GM10266 (cell line): ENCODE data around the gene P2RY14.
"Not testable (repeated sequence)": the region's sequence is repeated elsewhere in the genome, so short reads cannot be mapped to it uniquely, and the experiment has no call there.

ENCODE experiments used
- DNase-seq: peaks from one replicate; pipeline ENCODE4 v3.0.0; 2012; ENCODE audit errors: extremely low spot score
- TF ChIP-seq, protein P1 (sequence below): IDR thresholded peaks from 2 replicates; pipeline ENCODE4 v1.5.1; 2012; ENCODE audit warnings: mild to moderate bottlenecking, low read depth; ENCODE audit not compliant: control insufficient read depth, insufficient read depth; ENCODE audit errors: missing control alignments

The P2RY14 gene

DNA sequence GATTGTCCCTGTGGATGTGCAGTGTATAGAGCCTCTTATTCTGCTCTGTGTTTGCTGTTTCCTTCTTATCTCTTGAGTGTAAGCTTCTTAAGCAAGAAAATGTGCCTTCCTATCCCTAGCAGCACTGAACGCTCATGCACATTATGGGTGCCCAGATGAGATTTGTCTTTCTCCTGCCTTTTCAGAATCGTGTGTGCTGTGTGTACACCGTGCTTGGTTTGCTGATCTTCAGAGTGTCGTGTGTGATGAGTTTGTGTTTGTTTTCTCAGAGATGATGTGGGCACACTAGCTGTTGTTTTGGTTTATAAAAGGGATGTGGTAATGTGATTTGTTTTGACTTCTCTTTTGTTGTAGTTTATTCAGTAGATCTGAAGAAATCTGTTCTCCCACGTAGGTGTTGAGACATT is 95.1 kb downstream of the P2RY14 start:
- DNase-seq = no peak
- TF ChIP-seq, protein P1, sequence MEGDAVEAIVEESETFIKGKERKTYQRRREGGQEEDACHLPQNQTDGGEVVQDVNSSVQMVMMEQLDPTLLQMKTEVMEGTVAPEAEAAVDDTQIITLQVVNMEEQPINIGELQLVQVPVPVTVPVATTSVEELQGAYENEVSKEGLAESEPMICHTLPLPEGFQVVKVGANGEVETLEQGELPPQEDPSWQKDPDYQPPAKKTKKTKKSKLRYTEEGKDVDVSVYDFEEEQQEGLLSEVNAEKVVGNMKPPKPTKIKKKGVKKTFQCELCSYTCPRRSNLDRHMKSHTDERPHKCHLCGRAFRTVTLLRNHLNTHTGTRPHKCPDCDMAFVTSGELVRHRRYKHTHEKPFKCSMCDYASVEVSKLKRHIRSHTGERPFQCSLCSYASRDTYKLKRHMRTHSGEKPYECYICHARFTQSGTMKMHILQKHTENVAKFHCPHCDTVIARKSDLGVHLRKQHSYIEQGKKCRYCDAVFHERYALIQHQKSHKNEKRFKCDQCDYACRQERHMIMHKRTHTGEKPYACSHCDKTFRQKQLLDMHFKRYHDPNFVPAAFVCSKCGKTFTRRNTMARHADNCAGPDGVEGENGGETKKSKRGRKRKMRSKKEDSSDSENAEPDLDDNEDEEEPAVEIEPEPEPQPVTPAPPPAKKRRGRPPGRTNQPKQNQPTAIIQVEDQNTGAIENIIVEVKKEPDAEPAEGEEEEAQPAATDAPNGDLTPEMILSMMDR = no peak

DNA sequence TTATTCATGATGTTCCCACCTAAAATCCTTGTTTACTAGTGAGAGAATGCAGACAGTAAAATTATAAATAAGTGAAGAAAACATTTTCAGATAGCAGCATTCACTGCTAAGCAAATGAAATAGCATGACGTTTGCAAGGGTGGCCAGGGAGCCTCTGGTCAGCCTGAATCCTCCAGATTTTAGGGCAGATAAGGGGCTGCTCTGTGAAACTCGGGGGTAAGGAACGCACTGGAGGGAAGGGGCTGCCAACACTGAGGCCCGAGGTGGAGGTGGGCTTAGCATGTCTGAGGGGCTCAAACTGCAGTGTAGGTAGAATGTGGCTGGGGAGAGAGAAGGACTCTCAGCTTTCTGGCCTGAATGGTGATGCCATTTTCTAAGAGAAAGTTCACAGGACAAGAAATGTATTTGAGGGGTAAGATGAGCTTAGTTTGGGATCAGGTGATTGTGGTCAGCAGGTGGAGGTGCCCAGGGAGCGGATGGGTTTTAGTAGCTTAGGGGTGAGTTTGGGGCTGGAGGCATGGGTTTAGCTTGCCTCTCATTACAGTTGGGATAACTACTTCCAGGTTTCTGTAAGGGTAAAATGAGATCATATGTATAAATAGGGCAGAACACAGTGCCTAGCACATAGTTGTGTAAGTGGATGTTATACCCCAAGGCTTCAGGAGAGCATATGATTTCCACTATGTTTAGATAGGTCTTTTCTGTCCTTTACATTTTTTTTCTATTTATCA is 95.8 kb downstream of the P2RY14 start:
- DNase-seq = no peak
- TF ChIP-seq, protein P1 = no peak

DNA sequence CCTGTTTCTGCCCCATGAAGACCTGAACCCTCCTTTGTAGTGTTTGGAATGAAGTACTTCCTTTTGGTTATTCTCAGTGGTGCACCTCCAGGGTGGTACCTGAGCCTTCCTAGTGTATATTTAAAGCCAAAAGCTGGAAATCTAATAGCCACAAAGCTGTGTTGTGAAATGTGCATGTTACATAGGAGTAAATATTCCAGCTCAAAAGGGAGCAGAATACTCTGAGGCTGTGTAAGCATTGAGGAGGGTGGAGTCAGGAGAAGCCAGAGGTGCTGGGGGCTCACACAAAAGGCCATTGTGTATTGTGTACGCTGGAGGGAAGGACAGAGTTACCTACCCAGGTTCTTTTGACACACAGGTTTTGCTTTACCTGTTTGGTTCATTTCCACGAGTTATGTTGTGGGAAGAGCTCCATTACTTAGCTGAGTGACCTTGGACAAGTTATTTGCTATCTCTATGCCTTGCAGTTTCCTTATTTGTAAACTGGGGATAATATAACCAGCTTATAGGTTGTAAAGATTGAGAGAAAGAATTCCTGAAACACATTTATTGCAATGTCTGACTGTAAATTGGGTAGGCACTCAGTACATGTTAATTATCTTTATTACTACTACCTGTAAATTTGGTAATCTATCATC is 100.0 kb downstream of the P2RY14 start:
- TF ChIP-seq, protein P1 = no peak
- DNase-seq = no peak

DNA sequence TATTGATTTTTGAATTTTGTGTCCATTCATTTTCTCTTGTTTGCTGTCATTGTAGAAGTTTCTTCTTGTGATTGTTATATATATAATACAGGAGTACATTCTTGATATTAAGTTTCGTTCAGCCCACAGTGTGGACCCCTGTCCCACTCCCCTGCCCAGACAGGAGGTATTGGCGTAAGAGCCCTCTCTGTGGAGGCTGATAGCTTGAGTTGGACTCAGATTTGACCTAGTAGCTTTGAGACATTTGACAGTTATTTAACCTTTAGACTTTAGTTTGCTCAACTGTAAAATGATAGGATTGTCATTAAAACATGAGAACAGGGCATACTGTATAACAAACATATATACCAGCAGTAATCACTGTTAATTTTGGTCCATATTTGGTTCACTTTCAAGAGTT is 102.4 kb downstream of the P2RY14 start:
- DNase-seq = no peak
- TF ChIP-seq, protein P1 = no peak

DNA sequence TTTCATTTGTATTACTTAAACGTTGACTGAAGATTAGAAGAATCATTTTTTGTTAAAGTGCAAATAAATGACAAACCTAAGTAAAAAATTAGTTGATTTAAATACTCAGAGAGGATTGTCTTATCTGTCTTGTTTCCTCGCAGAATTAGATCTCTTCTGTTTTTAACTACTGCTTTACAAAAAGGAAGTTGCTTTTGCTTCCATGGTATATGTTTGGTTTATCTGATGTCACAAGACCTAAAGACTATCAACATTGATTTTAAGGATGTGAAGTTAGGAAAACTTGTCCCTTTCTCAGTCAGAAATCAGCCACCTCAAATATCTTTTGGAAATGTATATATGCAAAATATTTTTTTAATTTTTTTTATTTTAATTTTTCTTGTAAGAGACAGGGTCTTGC is 104.0 kb downstream of the P2RY14 start:
- TF ChIP-seq, protein P1 = no peak
- DNase-seq = no peak

DNA sequence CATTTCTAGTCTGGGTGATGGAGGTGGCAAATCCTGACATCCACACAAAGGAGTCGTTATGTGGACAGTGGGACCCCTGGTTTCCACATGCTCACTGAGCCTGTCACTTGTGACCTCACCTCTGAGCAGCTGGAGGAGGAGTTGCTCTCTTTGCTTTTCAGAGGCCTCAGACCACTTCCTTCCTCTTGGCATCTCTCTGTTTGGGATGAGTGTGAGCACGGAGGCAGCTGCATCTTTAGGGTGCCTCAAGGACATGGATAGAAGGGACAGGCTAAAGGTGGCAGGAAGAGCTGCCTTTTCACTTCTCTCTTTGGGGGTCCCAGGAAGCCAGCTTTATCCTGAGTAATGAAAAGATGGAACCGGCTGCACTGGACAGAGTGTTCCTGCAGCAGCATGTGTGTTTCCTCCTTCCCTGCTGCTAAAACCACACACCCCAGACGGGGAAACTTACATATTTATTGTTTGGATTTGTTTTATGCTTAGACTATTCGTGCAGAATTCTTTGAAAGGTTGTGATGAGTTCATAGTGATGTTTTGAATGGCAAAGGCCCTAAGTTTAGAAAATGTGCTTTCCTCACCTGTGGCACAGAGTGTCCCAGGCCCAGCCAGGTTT is 107.1 kb downstream of the P2RY14 start:
- TF ChIP-seq, protein P1 = no peak
- DNase-seq = peak; percentile 15

DNA sequence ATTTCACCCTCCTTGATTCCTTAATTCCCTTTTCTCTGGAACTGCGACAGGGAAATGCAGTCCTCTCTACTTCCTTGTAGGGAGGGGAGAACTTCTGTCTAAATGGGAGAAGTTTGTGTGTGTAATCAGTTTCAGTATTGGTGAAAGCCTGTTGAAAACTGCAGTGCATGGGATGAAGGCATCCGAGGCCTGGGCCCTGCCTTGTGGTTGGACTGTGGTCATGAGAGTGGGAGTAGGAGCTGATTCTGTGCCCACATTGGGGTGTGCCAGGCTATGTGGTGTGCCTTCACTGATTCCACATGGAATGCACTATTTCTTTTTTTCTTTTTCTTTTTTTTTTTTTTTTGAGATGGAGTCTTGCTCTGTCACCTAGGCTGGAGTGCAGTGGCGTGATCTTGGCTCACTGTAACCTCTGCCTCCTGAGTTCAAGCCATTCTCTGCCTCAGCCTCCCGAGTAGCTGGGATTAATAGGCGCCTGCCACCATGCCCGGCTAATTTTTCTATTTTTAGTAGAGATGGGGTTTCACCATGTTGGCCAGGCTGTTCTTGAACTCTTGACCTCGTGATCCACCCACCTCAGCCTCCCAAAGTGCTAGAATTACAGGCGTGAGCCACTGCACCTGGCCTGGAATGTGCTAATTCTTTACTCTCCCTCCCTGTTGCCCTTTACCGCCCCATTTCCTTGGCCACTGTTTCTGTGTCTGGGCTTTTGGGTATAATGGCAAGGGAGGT is 108.2 kb downstream of the P2RY14 start:
- not testable (repeated sequence) for DNase-seq
